Activated CD4-positive, alpha-beta memory T cell treated with anti-CD3 and anti-CD28 coated beads for 36 hours (primary cell): ENCODE results near the gene ACTR6. TPM values are rescaled to one million over a fixed set of nuclear protein-coding genes. Genes with fewer than 3 reads are reported as not detected.
A peak's percentile ranks its signal among the peaks of the same experiment; 100 is the strongest.
"Not testable (repeated sequence)": the region's sequence is repeated elsewhere in the genome, so short reads cannot be mapped to it uniquely, and the experiment has no call there.

Experiments
- CTCF ChIA-PET: fragments of 350-600 bp; sonication (Branson Sonifier 250); formaldehyde crosslinking; loops from one replicate; lab custom pipeline; 2021; ENCODE audit warnings: antibody characterized with exemption, inconsistent platforms; lab: Charles Lee
- POLR2A ChIA-PET: fragments of 350-600 bp; sonication (Branson Sonifier 250); formaldehyde crosslinking; loops from one replicate; lab custom pipeline; 2021; ENCODE audit warnings: antibody characterized with exemption; lab: Charles Lee
- DNase-seq: peaks from one replicate; pipeline ENCODE4 v3.0.0-alpha.2; 2020
- H3K27ac Mint-ChIP-seq: one replicate; pipeline ENCODE4 v1.8.0; 2021; ENCODE audit warnings: mixed read lengths
- H3K27me3 Mint-ChIP-seq: one replicate; pipeline ENCODE4 v1.8.0; 2021; ENCODE audit warnings: mixed read lengths
- H3K36me3 Mint-ChIP-seq: one replicate; pipeline ENCODE4 v1.8.0; 2021; ENCODE audit warnings: mixed read lengths
- H3K4me1 Mint-ChIP-seq: one replicate; pipeline ENCODE4 v1.8.0; 2021; ENCODE audit warnings: low read depth, mixed read lengths
- H3K4me3 Mint-ChIP-seq: one replicate; pipeline ENCODE4 v1.8.0; 2021; ENCODE audit warnings: mild to moderate bottlenecking, mixed read lengths
- H3K9me3 Mint-ChIP-seq: one replicate; pipeline ENCODE4 v1.8.0; 2021; ENCODE audit warnings: mixed read lengths
- intact Hi-C: fragments of 100-400 bp; cut with micrococcal nuclease; formaldehyde crosslinking; loops from one replicate; pipeline ENCODE4 v1.15.1; 2023
- total RNA-seq, 2 experiments: library from RNA; stranded (reverse); gene quantifications; one replicate each; pipeline ENCODE4 v1.2.3, GENCODE V29; 2021

Gene ACTR6
- total RNA-seq, 2 experiments from 2014 or later: 58.3 to 60.3 TPM

DNA sequence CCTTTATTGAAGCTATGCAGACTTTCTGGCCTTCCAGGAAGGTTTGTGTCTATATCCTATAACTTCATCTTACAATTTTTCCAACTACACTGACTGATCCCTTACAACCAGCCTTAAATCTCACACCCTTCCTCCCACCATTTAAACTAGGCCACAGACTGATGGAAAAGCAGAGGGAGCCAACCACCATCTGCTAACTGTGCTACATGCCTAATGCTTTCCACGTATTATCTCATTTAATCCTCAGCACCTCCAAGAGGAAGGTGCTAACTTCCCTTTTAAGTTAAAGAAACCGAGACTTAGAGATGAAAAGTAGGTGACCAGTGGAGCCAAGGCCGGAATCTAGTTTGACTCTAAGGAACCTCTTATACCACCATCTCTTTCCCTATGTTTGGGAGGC is 35.3 kb upstream of the ACTR6 start:
- peaks cover 7% of the 10 kb centered on the region for H3K4me1 Mint-ChIP-seq
- no peak overlapping the region for H3K4me3 Mint-ChIP-seq
- ChIA-PET POLR2A (no interaction called here), CTCF (interaction anchor here (1.9 kb wide), 1 partner anchor 11 kb away, joined by 6 read pairs; no protein-coding TSS in a partner anchor)
- no peak overlapping the region for H3K27ac Mint-ChIP-seq
- no peaks in the 10 kb centered on the region for H3K36me3 Mint-ChIP-seq
- no peak for DNase-seq
- H3K9me3 Mint-ChIP-seq: no peaks in the 10 kb centered on the region
- intact Hi-C loops: no loop called here
- H3K27me3 Mint-ChIP-seq: no peaks in the 10 kb centered on the region

DNA sequence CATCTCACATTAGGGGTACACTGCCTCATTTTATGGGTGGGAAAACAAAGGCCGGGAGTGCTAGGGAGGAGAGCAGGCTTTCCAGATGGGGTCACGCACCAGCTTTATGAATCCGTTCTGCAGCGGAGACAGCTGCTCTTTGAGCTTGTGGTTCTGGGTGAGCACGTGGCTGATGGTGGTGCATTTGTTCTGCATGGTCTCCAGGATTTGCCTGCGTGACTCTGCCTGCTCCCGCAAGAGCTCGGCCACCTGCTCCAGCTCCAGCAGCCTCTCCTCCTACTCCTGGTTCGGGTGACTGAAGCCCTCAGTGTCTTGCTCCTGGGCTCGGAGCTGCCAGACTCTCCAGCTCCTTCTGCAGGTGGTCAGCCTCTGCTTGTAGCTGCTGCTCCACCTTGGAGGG is 34.4 kb upstream of the ACTR6 start:
- H3K4me3 Mint-ChIP-seq: no peak overlapping the region
- no peaks in the 10 kb centered on the region for H3K36me3 Mint-ChIP-seq
- ChIA-PET CTCF (interaction anchor here (1.9 kb wide), 1 partner anchor 12 kb away, joined by 6 read pairs; no protein-coding TSS in a partner anchor), POLR2A (no interaction called here)
- no peaks in the 10 kb centered on the region for H3K27me3 Mint-ChIP-seq
- no peaks in the 10 kb centered on the region for H3K9me3 Mint-ChIP-seq
- DNase-seq: no peak
- peaks cover 7% of the 10 kb centered on the region for H3K4me1 Mint-ChIP-seq
- no peak overlapping the region for H3K27ac Mint-ChIP-seq
- intact Hi-C loops: no loop called here

- ChIA-PET CTCF (interaction anchor here (1.1 kb wide), 1 partner anchor 14 kb away, joined by 3 read pairs; no protein-coding TSS in a partner anchor), POLR2A (no interaction called here)
- Mint-ChIP-seq H3K27me3 (no peaks in the 10 kb centered on the region), H3K36me3 (no peaks in the 10 kb centered on the region), H3K4me1 (peaks cover 5% of the 10 kb centered on the region), H3K9me3 (no peaks in the 10 kb centered on the region), H3K27ac (no peak overlapping the region), H3K4me3 (no peak overlapping the region)
- no peak for DNase-seq
- intact Hi-C loops: no loop called here
Observed at GRCh38 chr12:100168562-100168961, 32.1 kb upstream of the ACTR6 start.

GRCh38 chr12:100169345-100169744 is 31.3 kb upstream of the ACTR6 start:
- DNase-seq: no peak
- Mint-ChIP-seq H3K27me3 (no peaks in the 10 kb centered on the region), H3K27ac (no peak overlapping the region), H3K4me3 (no peak overlapping the region), H3K9me3 (no peaks in the 10 kb centered on the region), H3K36me3 (no peaks in the 10 kb centered on the region), H3K4me1 (no peaks in the 10 kb centered on the region)
- POLR2A ChIA-PET: no interaction called here
- intact Hi-C loops: no loop called here
- CTCF ChIA-PET: interaction anchor here (1.2 kb wide), 1 partner anchor 15 kb away, joined by 4 read pairs; no protein-coding TSS in a partner anchor

GRCh38 chr12:100170313-100170858 is 30.2 kb upstream of the ACTR6 start:
- DNase-seq: no peak
- ChIA-PET POLR2A (interaction anchor here (0.6 kb wide), 1 partner anchor 94 kb away, joined by 4 read pairs; no protein-coding TSS in a partner anchor), CTCF (no interaction called here)
- intact Hi-C loops: no loop called here
- no peak overlapping the region for H3K27ac Mint-ChIP-seq
- H3K27me3 Mint-ChIP-seq: no peaks in the 10 kb centered on the region
- H3K4me1 Mint-ChIP-seq: no peaks in the 10 kb centered on the region
- peaks cover 4% of the 10 kb centered on the region for H3K36me3 Mint-ChIP-seq
- H3K9me3 Mint-ChIP-seq: no peaks in the 10 kb centered on the region
- H3K4me3 Mint-ChIP-seq: no peak overlapping the region

DNA sequence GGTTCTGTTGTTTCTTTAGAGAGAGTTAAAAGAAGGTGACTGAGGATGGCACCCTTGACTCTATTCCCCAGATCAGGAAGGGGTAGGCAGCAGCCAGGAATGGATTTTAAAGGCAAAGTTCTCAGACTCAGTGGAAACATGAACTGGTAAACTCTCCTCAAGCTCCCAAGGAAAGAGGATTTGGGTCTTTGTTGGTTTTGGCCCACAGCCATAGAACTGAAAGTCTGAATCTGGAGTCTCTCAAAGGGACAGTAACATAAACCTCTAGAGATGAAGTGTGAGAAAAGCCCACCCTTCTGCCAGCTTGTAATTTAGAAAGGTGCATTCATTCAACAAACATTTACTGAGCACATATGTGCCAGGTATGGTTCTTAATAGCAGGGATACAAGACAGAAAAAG is 29.4 kb upstream of the ACTR6 start:
- ChIA-PET POLR2A (no interaction called here), CTCF (no interaction called here)
- no peaks in the 10 kb centered on the region for H3K27me3 Mint-ChIP-seq
- intact Hi-C loops: no loop called here
- H3K27ac Mint-ChIP-seq: no peak overlapping the region
- no peaks in the 10 kb centered on the region for H3K9me3 Mint-ChIP-seq
- H3K4me1 Mint-ChIP-seq: no peaks in the 10 kb centered on the region
- H3K4me3 Mint-ChIP-seq: no peak overlapping the region
- no peak for DNase-seq
- H3K36me3 Mint-ChIP-seq: peaks cover 4% of the 10 kb centered on the region

GRCh38 chr12:100173111-100173510 is 27.5 kb upstream of the ACTR6 start:
- no peaks in the 10 kb centered on the region for H3K4me1 Mint-ChIP-seq
- H3K9me3 Mint-ChIP-seq: no peaks in the 10 kb centered on the region
- DNase-seq: no peak
- H3K27me3 Mint-ChIP-seq: no peaks in the 10 kb centered on the region
- POLR2A ChIA-PET: no interaction called here
- intact Hi-C loops: no loop called here
- no peak overlapping the region for H3K27ac Mint-ChIP-seq
- no peak overlapping the region for H3K4me3 Mint-ChIP-seq
- H3K36me3 Mint-ChIP-seq: peaks cover 10% of the 10 kb centered on the region
- CTCF ChIA-PET: interaction anchor here (1.5 kb wide), 1 partner anchor 19 kb away, joined by 5 read pairs; no protein-coding TSS in a partner anchor

- intact Hi-C loops: no loop called here
- CTCF ChIA-PET: interaction anchor here (1.1 kb wide), 1 partner anchor 20 kb away, joined by 5 read pairs; no protein-coding TSS in a partner anchor
- no peak overlapping the region for H3K4me3 Mint-ChIP-seq
Observed at GRCh38 chr12:100174495-100174894, 26.1 kb upstream of the ACTR6 start.

GRCh38 chr12:100176493-100176892 is 24.1 kb upstream of the ACTR6 start:
- H3K4me1 Mint-ChIP-seq, H3K4me3 Mint-ChIP-seq, POLR2A ChIA-PET, H3K27me3 Mint-ChIP-seq, DNase-seq, H3K9me3 Mint-ChIP-seq, H3K27ac Mint-ChIP-seq, intact Hi-C loops, CTCF ChIA-PET: not testable (repeated sequence)
- peaks cover 16% of the 10 kb centered on the region for H3K36me3 Mint-ChIP-seq

More at GRCh38 chr12:100174495-100174894, 26.1 kb upstream of the ACTR6 start:
- Mint-ChIP-seq H3K9me3 (no peaks in the 10 kb centered on the region), H3K4me1 (no peaks in the 10 kb centered on the region), H3K36me3 (peaks cover 16% of the 10 kb centered on the region), H3K27ac (no peak overlapping the region), H3K27me3 (no peaks in the 10 kb centered on the region)
- no peak for DNase-seq
- POLR2A ChIA-PET: no interaction called here

- no peak overlapping the region for H3K4me3 Mint-ChIP-seq
- no peak for DNase-seq
- H3K4me1 Mint-ChIP-seq: peaks cover 13% of the 10 kb centered on the region
- ChIA-PET POLR2A (no interaction called here), CTCF (no interaction called here)
- intact Hi-C loops: no loop called here
- no peaks in the 10 kb centered on the region for H3K9me3 Mint-ChIP-seq
- peaks cover 20% of the 10 kb centered on the region for H3K36me3 Mint-ChIP-seq
- no peak overlapping the region for H3K27ac Mint-ChIP-seq
- no peaks in the 10 kb centered on the region for H3K27me3 Mint-ChIP-seq
Observed at GRCh38 chr12:100179252-100179651, 21.4 kb upstream of the ACTR6 start.

DNA sequence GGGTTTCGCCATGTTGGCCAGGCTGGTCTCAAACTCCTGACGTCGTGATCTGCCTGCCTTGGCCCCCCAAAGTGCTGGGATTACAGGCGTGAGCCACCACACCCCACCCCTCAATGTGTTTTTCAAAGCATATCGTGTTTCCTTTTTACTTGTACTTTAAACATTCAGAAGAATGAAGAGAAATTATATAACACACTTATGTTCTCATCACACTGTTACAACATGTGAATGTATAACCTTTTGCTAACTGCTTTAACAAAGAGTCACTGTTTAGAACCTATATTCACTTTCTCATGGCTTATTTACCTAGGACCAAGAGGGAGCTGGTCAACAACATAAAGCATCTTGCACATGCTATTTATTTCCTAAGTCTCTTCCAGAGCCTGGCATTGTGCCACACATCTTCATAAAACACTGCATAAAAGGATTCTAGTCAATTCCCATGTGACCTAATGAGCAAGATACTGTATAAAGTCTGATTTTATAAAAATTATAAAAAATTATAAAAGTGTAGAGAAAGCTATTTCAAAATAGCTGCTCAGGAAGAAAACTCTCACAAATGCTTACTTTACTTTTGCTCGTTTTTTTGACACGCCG is 16.0 kb upstream of the ACTR6 start:
- no peaks in the 10 kb centered on the region for H3K27me3 Mint-ChIP-seq
- H3K36me3 Mint-ChIP-seq: peaks cover 16% of the 10 kb centered on the region
- H3K27ac Mint-ChIP-seq: no peak overlapping the region
- no peak overlapping the region for H3K4me3 Mint-ChIP-seq
- ChIA-PET CTCF (interaction anchor here (1.1 kb wide), 1 partner anchor 30 kb away, joined by 5 read pairs; no protein-coding TSS in a partner anchor), POLR2A (no interaction called here)
- no peaks in the 10 kb centered on the region for H3K9me3 Mint-ChIP-seq
- intact Hi-C loops: no loop called here
- peaks cover 13% of the 10 kb centered on the region for H3K4me1 Mint-ChIP-seq
- no peak for DNase-seq

DNA sequence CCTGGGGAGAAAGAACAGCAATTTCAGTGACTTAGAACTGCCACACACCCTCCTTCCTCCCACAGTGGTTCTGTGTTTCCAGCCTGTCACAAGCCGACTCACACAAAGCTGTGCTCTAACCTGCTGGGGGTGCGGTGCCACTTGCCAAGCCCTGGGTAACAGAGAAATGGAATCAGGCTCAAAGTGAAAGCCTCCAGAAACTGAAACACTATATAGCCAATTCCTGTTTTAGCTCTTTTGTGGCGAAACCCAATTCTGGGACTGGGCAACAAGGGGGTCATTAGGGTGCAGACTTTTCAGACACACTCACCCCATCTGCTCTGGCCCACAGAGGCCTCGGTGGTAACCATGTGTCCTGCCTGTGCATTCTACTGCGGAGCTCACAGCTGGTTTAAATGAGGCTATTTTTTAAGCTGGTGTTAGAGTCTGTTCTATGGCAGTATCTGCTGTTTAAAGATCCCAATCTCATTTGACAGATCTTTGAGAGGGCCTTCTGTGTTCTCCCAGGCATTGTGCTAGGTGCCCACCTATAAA is 15.2 kb upstream of the ACTR6 start:
- no peaks in the 10 kb centered on the region for H3K9me3 Mint-ChIP-seq
- H3K36me3 Mint-ChIP-seq: peaks cover 23% of the 10 kb centered on the region
- CTCF ChIA-PET: interaction anchor here (1.1 kb wide), 1 partner anchor 31 kb away, joined by 5 read pairs; no protein-coding TSS in a partner anchor
- H3K27ac Mint-ChIP-seq: no peak overlapping the region
- no peak overlapping the region for H3K4me3 Mint-ChIP-seq
- no peaks in the 10 kb centered on the region for H3K27me3 Mint-ChIP-seq
- intact Hi-C loops: no loop called here
- peak; percentile 32 for DNase-seq
- POLR2A ChIA-PET: interaction anchor here (1.1 kb wide), 1 partner anchor 15 kb away, joined by 3 read pairs; the partner anchor contains the start of gene ACTR6
- H3K4me1 Mint-ChIP-seq: peaks cover 13% of the 10 kb centered on the region
